AG09319 (cell line): Measurements from ENCODE around the gene MRPL12.

Source experiments
- DNase-seq: peaks from one replicate; pipeline ENCODE4 v3.0.0-alpha.2; 2010; ENCODE audit warnings: low read depth; ENCODE audit errors: extremely low read depth
- TF ChIP-seq, protein P1 (sequence below): IDR thresholded peaks from 2 replicates; pipeline ENCODE4 v1.5.1; 2011; ENCODE audit warnings: low read depth, mild to moderate bottlenecking, inconsistent platforms, low read length, moderate library complexity

MRPL12 gene

DNA sequence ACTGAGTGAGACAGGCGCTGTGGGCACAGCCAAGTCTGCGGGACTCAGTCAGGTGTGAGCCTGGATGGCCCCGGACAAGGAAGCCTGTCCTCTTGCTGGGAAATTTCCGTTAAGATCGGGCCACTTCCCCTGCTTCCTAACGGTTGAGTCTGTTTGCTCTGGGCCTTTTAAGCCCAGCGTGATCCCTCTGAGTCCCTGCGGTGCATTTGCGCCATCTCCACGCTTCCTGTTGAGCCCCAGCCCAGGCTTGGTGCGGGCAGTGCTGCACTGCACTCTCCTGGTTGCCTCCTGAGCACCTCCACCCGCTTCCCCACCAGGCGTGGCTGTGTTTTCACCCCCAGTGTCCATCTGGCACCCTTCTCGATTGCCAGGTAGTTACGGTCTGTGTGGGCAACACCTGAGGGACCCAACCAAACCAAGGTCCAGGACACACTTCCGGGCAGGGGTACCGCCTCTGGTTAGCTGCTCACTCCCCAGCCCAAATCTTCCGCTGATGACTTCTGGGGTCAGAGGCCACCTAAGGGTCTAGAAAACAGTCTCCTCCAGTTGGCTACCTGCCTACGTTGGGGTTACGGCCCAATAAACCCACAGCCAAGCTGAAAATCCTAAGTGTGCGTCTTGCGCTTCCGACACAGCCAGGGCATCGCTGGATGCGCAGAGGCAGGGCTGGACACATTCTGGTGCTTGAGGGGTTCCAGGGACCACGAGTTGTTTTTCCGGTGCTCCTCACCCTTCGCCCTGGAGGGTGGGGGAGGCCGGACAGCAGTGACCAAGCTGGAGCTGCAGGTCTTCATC lies 7.5 kb downstream of the MRPL12 start:
- TF ChIP-seq, protein P1, sequence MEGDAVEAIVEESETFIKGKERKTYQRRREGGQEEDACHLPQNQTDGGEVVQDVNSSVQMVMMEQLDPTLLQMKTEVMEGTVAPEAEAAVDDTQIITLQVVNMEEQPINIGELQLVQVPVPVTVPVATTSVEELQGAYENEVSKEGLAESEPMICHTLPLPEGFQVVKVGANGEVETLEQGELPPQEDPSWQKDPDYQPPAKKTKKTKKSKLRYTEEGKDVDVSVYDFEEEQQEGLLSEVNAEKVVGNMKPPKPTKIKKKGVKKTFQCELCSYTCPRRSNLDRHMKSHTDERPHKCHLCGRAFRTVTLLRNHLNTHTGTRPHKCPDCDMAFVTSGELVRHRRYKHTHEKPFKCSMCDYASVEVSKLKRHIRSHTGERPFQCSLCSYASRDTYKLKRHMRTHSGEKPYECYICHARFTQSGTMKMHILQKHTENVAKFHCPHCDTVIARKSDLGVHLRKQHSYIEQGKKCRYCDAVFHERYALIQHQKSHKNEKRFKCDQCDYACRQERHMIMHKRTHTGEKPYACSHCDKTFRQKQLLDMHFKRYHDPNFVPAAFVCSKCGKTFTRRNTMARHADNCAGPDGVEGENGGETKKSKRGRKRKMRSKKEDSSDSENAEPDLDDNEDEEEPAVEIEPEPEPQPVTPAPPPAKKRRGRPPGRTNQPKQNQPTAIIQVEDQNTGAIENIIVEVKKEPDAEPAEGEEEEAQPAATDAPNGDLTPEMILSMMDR: no peak
- no peak for DNase-seq

DNA sequence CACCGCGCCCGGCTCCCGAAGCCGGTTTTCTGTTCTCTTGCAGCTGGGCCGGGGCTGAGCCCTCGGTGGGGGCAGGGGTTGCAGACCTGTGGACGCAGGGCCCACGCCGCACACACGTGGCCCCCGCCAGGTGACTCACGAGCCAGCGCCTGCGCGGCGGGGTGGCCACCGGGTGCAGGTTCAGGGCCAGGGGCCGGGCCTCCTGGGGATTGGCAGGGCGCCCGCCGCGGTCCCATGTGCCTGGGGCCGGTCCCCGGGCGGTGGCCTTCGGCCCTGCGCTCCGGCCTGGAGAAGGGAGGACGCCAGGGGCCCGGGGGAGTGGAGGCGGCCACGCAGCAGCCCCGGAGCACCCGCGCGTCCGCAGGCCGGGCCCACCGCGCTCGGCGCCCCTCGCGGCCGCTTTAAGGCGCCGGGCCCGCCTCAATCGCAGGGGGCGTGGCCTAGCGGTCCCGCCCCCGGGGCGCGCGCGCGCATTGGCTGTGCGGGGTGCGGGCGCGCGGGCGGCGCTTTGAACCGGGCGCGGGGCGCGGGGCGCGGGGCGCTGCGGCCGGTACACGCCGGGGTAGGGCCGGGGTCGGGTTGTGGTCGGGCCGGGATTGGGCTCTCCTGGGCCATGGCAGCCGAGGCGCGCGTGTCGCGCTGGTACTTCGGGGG lies 8.8 kb downstream of the MRPL12 start, which contains the start of gene SLC25A10:
SLC25A10 (plus strand) TSS at position 471 of the 654 bp plus-strand sequence; CDS start at position 614, 143 bp downstream.
- TF ChIP-seq, protein P1: no peak
- no peak for DNase-seq

DNA sequence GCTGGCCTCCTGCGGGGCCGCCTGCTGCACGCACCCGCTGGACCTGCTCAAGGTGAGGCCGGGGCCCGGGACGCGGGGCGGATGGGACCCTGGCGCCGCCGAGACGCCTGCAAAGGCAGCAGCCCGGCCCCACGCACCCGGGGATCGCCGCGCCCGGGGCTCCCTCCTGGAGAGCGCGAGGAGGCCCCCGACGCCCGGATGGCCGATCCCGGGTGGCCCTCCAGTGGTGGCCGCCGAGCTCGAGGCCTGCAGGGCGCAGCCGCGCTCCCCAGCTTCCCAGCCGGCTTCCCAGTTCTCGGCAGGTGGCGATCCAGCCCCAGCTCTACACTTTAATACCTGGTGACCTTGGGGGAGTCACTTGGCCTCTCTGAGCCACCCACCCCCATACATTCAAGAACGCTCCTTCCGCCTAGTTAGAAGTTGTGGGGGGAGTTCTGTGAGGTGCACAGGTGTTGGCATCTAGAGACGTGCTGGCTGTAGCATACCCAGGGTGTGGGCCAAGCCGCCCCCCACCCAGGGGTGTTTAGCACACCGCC lies 9.4 kb downstream of the MRPL12 start:
- TF ChIP-seq, protein P1: no peak; the same call in 1 of the 2 replicates
- no peak for DNase-seq

DNA sequence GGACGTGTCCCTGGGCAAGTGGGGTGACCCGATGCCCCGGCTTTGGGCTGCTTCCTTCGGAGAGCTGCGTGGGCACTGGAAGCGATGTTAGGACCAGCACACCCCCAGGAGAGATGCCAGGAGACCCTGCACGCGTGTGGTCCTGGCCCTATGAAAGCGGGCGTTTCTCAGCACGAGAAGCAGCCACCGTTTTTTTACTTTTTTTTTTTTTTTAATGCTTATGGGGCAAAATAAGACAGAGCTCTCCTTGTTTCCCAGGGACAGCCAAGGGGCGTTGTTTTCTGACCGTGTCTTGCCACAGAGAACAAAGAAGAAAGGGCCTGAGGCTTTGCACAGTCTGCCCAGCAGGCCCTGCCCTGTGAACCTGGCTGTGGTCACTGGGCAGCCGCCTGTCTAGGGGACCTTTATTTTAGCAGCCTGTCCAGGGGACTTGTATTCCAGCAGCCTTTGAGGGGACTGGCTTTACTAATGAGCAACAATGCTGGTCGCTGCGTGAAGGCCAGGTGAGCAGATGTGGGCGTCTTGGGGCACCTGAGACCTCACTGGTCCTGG lies 9.9 kb downstream of the MRPL12 start:
- TF ChIP-seq, protein P1: no peak
- DNase-seq: no peak

DNA sequence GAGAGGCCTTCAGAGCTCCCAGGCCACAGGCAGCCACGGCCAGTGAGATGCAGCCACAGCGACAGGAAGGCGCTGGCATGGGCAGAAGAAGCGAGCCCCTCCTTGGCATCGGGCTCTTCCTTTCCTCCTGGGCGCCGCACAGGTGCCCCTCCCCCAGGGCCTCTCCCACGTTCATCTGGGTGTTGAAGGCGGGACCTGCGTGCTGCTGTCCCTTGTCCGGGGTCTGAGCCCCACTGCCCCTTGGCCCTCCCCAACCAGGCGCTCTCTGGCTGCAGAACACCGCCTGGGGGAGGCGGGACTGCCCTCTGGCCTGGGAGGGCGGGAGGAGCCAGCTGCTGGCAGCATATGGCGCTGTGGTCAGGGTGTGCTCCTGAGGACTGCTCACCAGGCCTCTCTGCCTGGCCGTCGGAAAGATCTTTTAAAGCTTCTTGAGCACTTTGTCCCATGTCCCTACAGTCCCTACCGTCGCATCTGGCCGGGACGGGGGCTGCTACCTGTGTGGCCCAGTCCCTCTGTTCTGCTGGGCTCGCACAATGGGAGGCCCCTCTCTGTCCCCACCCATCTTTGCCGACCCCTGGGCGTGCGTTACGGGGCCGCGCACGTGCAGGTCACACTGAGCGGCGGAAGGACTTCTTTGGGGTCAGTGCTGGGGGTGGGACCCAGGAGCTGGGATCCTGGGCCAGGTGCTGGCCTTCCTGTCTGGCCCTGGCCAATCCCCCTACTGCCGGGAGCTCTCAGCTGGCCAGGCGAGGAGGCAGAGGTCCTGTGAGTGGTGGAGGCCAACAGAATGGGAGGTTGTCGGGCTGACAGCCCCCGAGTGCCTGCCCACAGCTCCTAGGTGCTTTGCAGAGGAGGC lies 10.6 kb downstream of the MRPL12 start:
- DNase-seq: no peak
- TF ChIP-seq, protein P1: no peak

DNA sequence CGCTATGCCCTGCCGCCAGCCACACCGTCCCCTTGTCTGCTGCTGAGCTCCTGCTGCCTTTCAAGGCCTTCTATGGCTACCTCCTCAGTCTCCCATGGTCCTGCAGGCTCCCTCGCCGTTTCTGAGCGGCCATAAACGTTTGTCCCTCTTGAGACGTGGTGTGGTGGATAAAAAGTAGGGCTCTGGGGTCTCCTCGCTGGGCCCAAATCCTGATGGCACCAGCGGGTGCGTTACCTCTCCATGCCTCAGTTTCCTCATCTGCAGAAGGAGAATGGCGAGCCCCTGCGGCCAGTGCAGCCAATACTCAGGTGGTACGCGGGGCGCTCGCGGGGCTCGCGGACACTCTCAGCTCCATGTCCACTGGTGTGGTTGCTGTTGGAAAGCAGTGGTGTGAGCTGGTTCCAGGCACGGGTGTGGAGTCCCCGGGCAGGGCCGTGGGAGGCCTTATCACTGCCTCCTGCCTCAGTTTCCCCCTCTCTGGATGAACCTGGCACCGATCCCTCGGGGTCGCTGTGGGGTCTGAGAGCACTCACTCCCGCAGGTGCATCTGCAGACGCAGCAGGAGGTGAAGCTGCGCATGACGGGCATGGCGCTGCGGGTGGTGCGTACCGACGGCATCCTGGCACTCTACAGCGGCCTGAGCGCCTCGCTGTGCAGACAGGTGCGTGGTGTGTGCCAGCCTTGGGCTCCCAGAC lies 11.4 kb downstream of the MRPL12 start:
- DNase-seq: no peak
- TF ChIP-seq, protein P1: no peak
